Measurements from ENCODE around the gene MRPL55. TPM values are rescaled to one million over a fixed set of nuclear protein-coding genes. Genes with fewer than 3 reads are reported as not detected.
A peak's percentile ranks its signal among the peaks of the same experiment; 100 is the strongest.

Gene MRPL55
- total and polyA plus RNA-seq, 5 experiments from 2014 or later: 61.9 to 130 (median 96.9) TPM

DNA sequence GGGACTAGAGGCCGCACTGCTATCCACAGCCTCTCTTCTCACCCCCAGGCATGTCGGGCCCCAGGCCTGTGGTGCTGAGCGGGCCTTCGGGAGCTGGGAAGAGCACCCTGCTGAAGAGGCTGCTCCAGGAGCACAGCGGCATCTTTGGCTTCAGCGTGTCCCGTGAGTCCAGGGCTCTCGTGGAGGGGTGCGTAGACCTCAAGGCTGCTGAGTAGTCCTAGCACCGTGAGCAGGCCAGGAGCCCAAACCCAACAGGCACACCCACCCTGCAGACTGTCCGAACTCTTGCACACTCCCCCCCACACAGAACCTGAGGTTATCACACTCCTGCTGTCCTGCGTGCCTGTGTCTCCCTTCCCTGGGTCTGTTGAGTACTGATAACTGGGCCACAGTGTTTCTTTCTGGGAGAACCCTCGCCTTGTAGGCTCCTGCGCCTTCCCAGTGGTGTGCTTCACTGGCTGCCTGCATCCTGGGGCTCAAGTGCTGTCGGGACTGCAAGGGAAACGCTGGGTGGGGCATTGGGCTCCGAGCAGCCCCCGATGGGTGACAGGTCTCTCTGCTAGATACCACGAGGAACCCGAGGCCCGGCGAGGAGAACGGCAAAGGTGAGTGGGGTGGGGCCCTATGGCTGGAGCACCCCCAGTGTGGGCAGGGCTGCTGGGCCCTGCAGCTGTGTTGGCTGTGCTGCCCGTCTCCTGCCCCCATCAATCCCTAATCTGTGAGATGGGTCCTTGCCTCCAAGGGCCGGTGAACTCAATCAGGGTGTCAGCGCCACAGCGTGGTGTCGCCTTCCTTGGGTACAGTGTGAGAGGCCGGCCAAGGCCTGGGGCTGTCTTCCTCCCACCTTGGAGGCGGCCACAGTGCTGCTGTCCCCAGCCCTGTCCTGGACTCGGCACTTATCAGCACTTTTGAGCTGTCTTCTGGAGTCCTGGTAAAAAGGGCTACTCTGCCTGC, 36.6 kb upstream of the MRPL55 start:
- DNase-seq (peak in 1 of 10 donors; percentile 26), ATAC-seq (no peak)
- Mint-ChIP-seq H3K27me3 (no peaks in the 10 kb centered on the region), H3K27ac (peak overlapping the region in 5 of 10 donors; percentile 6 to 78 (median 40)), H3K36me3 (no peaks in the 10 kb centered on the region), H3K9me3 (no peaks in the 10 kb centered on the region), H3K4me3 (peak overlapping the region in 1 of 10 donors; percentile 60), H3K4me1 (peaks cover 10 to 44% (median 33%) of the 10 kb centered on the region in 4 donors)
- POLR2A ChIA-PET: no interaction called here

DNA sequence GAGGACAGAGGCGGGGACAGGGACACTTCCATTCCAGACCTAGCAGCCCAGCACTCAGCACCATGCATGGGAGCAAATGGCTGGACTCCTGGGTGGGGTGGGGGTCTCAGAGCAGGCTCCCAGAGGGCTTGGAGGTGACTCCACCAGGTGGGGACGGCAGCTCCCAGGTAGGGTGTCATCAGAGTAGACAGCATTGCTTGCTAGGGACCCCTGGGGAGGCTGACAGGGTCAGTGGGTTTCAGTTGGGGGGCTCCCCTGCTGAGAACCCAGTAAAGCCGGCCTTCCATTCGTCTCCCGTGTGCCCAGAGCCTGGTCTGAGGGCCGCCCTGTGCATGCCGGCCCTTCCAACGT, 35.9 kb upstream of the MRPL55 start:
- peaks cover 10 to 44% (median 33%) of the 10 kb centered on the region in 4 donors for H3K4me1 Mint-ChIP-seq
- H3K4me3 Mint-ChIP-seq: peak overlapping the region in 1 of 10 donors; percentile 14
- no peaks in the 10 kb centered on the region for H3K9me3 Mint-ChIP-seq
- H3K36me3 Mint-ChIP-seq: no peaks in the 10 kb centered on the region
- H3K27me3 Mint-ChIP-seq: no peaks in the 10 kb centered on the region
- POLR2A ChIA-PET: interaction anchor here (9.0 kb wide), 1 partner anchor 20 kb away, joined by 128 read pairs; the partner anchor contains the start of gene IBA57
- DNase-seq (peak in 1 of 10 donors; percentile 26), ATAC-seq (no peak)
- H3K27ac Mint-ChIP-seq: peak overlapping the region in 1 of 10 donors; percentile 58

DNA sequence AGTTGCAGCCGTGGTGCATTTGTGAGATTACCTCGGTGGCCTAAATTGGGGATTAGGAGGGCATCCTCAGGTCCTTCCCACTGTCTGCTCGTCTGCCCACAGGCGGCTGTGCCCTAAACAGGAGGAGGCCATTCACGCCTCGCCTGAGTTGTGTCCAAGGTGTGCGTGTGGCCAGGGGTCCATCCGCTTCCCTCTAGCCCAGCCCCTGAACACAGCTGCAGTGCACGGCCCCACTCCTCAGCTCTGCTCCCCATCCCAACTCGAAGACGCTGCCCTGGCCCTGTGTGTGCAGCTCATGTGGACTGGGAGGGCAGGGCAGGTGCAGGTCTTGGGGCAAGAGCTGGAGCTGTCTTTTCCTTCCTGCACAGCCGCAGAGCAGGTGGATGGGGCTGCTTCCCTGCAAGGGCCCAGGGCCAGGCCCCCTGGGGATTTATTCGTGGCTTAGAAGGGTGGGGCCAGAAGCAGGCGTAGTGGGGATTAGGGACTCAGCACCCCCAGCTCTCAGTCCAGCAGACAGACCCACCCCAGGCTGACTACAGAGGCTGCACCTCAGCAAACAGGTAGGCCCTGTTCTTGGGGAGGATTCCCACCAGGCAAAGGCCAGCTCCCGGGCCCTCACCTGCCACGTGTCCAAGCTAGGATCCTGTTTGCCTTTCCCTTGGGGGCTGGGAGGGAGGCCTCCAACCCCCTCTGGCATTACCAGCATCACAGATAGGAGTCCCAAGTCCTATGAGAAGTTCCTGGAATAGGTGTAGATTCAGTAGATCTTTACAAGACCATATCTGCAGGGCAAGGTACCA, 35.3 kb upstream of the MRPL55 start:
- Mint-ChIP-seq H3K36me3 (no peaks in the 10 kb centered on the region), H3K27me3 (no peaks in the 10 kb centered on the region), H3K27ac (peak overlapping the region in 4 of 10 donors; percentile 40 to 100 (median 82)), H3K4me3 (peak overlapping the region in 5 of 10 donors; percentile 26 to 99 (median 83)), H3K9me3 (no peaks in the 10 kb centered on the region), H3K4me1 (peaks cover 10 to 48% (median 36%) of the 10 kb centered on the region in 4 donors)
- DNase-seq: peak in 1 of 10 donors; percentile 62
- POLR2A ChIA-PET: interaction anchor here (9.0 kb wide), 1 partner anchor 21 kb away, joined by 128 read pairs; the partner anchor contains the start of gene IBA57
- ATAC-seq: no peak

DNA sequence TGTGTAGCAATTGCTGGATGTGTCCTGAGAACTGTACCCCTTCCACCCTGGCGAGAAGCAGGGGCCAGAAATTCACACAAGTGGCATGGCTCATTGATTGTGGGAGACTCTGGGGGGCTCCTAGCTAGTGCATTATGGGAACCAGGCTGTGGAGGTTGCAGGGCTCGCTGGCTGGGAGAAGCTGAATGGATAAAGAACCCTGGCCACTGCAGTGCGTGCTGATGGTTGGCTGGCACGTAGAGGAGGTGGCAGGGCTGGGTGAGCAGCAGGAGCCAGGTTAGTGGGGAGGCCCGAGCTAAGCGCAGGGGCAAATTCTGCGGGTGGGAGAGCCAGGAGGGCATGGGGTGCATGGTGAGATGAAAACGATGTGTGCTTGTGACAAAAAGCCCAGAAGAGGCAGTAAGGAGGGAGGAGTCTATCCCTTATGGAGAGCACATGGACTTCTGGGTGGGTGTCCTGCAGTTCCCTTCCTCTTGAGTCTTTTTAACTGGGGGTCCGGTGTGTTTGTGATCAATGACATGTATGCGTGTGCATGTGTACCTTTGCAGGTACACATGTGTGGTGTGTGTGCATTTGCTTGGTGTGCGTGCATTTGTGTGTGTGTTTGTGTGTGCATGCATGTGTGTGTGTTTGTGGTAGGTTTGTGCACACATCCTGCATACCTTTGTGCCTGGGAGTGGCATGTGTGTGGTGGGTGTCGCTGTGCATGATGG, 34.5 kb upstream of the MRPL55 start:
- Mint-ChIP-seq H3K4me1 (peaks cover 10 to 48% (median 36%) of the 10 kb centered on the region in 4 donors), H3K9me3 (no peaks in the 10 kb centered on the region), H3K4me3 (peak overlapping the region; percentile 83 to 99 (median 96)), H3K27ac (peak overlapping the region; percentile 11 to 100 (median 90)), H3K36me3 (no peaks in the 10 kb centered on the region), H3K27me3 (no peaks in the 10 kb centered on the region)
- POLR2A ChIA-PET: interaction anchor here (4.7 to 9.0 kb wide), 2 partner anchors 13 to 21 kb away, joined by 49 to 128 read pairs; partner anchors contain the start of gene IBA57
- ATAC-seq (no peak), DNase-seq (peak in 1 of 10 donors; percentile 3)

DNA sequence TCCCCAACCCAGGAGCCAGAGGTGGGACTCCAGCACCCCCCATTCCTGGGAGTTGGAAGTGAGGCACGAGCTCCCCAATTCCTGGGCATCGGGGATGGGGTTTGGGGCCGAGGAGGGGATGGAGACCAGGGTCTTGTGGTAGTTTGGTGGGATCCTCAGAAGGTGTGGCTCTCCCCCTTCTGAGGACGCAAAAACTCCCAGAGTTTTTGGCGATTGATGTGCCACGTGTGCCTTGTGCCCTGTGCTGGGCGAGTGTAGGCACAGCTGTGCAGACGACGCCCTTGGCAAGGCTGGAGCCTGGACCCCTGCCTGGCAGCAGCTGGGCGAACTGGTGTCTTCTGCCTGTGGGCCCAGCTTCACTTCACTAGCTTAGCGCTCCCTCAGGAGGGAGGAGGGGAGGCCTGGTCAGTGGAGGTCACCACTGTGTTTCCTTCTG, 33.6 kb upstream of the MRPL55 start:
- ATAC-seq: no peak
- Mint-ChIP-seq H3K4me1 (peaks cover 10 to 48% (median 39%) of the 10 kb centered on the region in 4 donors), H3K4me3 (peak overlapping the region; percentile 83 to 99 (median 96)), H3K27ac (peak overlapping the region in 9 of 10 donors; percentile 63 to 100 (median 100)), H3K9me3 (no peaks in the 10 kb centered on the region), H3K27me3 (no peaks in the 10 kb centered on the region), H3K36me3 (no peaks in the 10 kb centered on the region)
- POLR2A ChIA-PET: interaction anchor here (0.6 to 9.0 kb wide), 5 partner anchors 10 to 1204 kb away, joined by 3 to 128 read pairs (median 11); partner anchors contain the start of gene IBA57
- DNase-seq: no peak

DNA sequence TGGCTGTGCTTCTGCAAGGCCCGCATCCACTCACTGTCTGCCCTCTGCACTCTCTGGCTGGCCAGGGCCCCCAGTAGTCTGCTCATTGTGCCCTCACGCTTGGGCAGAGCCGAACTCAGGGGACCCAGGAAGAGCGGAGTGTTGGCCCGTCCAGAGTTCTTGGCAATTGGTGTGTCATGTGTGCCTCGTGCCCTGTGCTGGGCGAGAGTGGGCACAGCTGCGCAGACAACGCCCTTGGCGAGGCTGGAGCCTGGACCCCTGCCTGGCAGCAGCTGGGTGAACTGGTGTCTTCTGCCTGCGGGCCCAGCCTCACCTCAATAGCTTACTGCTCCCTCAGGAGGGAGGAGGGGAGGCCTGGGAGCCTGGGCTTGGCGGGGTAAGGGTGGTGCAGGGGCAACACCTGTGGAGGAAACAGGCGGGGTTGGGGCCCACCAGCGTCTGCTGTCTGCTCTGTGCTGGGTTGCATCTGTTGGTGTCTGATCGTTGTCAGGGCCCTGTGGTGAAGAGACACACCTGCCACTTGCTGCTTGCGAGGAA, 33.1 kb upstream of the MRPL55 start:
- H3K4me1 Mint-ChIP-seq: peaks cover 10 to 52% (median 42%) of the 10 kb centered on the region in 4 donors
- peak overlapping the region; percentile 83 to 99 (median 96) for H3K4me3 Mint-ChIP-seq
- no peaks in the 10 kb centered on the region for H3K27me3 Mint-ChIP-seq
- no peaks in the 10 kb centered on the region for H3K36me3 Mint-ChIP-seq
- H3K27ac Mint-ChIP-seq: peak overlapping the region; percentile 55 to 100 (median 100)
- ATAC-seq (no peak), DNase-seq (peak in 5 of 10 donors; percentile 28 to 69 (median 47))
- no peaks in the 10 kb centered on the region for H3K9me3 Mint-ChIP-seq
- POLR2A ChIA-PET: interaction anchor here (0.7 to 9.0 kb wide), 4 partner anchors 11 to 23 kb away, joined by 3 to 128 read pairs (median 30); partner anchors contain the start of gene IBA57

DNA sequence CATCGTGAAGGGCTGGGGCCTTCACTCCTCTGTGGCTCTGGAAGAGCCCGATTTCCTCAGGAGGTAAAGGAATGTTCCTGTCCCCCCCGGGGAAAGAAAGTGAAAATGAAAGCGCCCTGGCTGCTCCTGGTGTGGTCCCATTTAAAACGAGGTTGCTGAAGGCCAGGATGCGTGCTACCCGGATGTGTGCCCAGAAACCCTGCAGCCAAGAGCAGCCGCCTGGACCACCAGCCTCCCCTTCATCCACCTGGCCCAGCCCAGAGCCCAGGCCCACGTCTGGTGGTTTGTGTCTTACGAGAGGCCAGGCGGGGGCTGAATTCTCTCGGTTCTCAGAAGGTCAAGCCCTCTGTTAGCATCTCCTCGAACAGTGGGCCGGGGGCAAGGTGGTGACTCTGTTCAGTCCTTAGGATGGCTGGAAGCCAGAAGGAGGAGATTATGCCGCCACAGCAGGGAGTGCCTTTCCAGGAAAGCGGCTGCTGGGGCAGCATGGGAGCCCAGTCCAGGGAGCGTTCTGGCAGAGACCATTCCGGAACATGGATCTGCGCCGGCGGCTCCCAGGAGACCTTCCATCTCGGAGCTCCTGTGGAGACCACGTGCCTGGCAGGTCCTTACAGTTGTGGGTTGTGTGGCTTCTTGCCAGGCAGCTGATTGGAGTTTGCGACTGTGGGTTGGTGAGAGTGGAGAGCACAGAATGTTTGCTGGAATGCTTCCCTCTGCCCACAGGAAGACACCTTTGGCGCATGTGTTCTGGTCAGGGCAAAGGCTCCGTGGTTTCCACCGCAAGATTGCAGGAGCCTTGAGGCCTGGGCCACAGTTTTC, 32.3 kb upstream of the MRPL55 start:
- no peaks in the 10 kb centered on the region for H3K36me3 Mint-ChIP-seq
- H3K4me3 Mint-ChIP-seq: peak overlapping the region; percentile 83 to 99 (median 96)
- peaks cover 10 to 59% (median 46%) of the 10 kb centered on the region in 4 donors for H3K4me1 Mint-ChIP-seq
- H3K27me3 Mint-ChIP-seq: no peaks in the 10 kb centered on the region
- DNase-seq: peak in 3 of 10 donors; percentile 31 to 62 (median 33)
- peak overlapping the region; percentile 90 to 100 (median 100) for H3K27ac Mint-ChIP-seq
- no peak for ATAC-seq
- POLR2A ChIA-PET: interaction anchor here (1.2 to 9.0 kb wide), 5 partner anchors 12 to 134 kb away, joined by 3 to 128 read pairs (median 11); partner anchors contain the start of gene IBA57
- H3K9me3 Mint-ChIP-seq: no peaks in the 10 kb centered on the region

DNA sequence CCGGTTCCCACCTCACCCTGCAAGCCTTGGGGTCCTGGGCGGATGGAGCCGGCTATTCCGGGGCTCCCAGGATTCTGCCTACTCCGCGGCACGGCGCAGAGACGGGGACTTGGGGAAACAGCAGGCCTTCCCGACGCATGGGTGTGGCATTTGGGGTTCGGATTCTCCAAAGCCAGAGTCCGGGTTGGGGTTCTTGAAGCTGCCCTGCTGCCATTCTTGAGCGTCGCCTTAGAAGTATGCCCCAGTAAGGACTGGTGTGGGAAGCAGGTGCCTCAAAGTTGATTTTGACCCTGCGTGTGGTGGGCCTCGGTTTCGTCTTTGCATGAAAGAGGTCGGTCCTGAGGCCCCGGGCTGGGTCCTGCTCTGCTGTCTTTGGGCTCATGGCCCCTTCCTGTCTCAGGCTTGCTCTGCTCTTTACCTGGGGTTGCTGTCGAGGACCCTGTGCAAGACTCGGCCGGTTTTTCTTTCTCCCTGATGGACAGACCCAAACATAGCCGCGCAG, 31.7 kb upstream of the MRPL55 start:
- peak in 1 of 10 donors; percentile 21 for DNase-seq
- Mint-ChIP-seq H3K4me1 (peaks cover 10 to 66% (median 44%) of the 10 kb centered on the region in 4 donors), H3K27ac (peak overlapping the region; percentile 90 to 100 (median 100))

DNA sequence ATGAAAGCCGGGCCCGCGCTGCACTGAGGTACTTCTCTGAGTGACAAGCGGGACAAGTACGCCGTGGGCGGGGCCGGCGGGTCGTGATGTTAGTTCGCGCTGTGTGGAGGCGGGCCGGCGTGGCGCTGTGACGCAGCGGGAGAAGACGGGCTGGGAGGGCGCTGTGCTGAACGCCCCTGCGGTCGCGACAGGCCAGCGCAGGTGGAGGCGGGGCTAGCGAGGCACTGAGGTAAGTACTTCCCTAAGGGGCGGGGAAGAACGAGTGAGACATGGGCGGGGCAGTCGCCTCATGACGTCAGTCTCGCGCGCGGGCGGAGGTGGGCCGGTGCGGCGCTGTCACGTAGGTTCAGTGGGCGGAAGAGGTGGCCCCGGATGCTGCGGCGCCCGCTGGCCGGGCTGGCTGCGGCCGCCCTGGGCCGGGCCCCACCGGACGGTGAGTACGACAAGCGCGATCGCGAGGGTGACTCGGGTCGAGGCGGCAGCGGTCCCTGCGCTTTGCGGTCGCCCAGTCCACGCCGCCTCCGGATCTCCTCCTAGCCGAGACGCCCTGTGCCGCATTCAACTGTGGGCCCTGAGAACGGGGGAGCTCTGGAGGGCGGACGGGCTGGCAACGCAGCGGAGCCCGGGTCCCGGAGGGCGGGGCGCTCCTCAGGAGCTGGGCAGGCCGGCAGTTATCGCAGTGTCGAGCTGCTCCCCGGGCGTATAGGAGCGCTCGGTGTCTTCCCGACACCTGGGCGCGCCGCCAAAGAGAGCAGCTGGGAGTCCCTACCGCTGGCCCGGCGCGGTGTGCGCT, 31.0 kb upstream of the MRPL55 start, which contains the start of gene GUK1:
TSS of gene GUK1 (plus strand) at position 349 of the 793 bp plus-strand sequence. CDS start at position 373, 24 bp downstream.
- no peaks in the 10 kb centered on the region for H3K9me3 Mint-ChIP-seq
- POLR2A ChIA-PET: interaction anchor here (0.7 to 9.0 kb wide), 16 partner anchors 9 to 346 kb away, joined by 3 to 128 read pairs (median 4); partner anchors contain the start of genes ARF1, IBA57, MRPL55 and RNF187
- no peaks in the 10 kb centered on the region for H3K27me3 Mint-ChIP-seq
- ATAC-seq (peak; percentile 84), DNase-seq (peak; percentile 99 to 100 (median 100))
- H3K4me3 Mint-ChIP-seq: peak within 1 kb of the TSS; percentile 83 to 99 (median 96)
- peak within 1 kb of the TSS; percentile 96 to 100 (median 100) for H3K27ac Mint-ChIP-seq
- peaks cover 10 to 66% (median 43%) of the 10 kb centered on the region in 4 donors for H3K4me1 Mint-ChIP-seq
- no peaks in the 10 kb centered on the region for H3K36me3 Mint-ChIP-seq

More for the DNA sequence above, 31.7 kb upstream of the MRPL55 start:
- POLR2A ChIA-PET: interaction anchor here (0.7 to 9.0 kb wide), 15 partner anchors 10 to 346 kb away, joined by 3 to 128 read pairs (median 5); partner anchors contain the start of genes IBA57, MRPL55, RNF187 and TRIM11
- no peaks in the 10 kb centered on the region for H3K27me3 Mint-ChIP-seq
- no peaks in the 10 kb centered on the region for H3K36me3 Mint-ChIP-seq
- no peak for ATAC-seq
- peak overlapping the region; percentile 83 to 99 (median 96) for H3K4me3 Mint-ChIP-seq
- no peaks in the 10 kb centered on the region for H3K9me3 Mint-ChIP-seq
